Hematopoietic multipotent progenitor cell treated with erythropoietin and hydrocortisone succinate and interleukin-3 and kit ligand, for 6 days (in vitro differentiated cells): ENCODE measurements around the gene STRN4.

Source experiments
- DNase-seq: peaks from one replicate; pipeline ENCODE4 v3.0.0-alpha.2; 2015

STRN4 gene

DNA sequence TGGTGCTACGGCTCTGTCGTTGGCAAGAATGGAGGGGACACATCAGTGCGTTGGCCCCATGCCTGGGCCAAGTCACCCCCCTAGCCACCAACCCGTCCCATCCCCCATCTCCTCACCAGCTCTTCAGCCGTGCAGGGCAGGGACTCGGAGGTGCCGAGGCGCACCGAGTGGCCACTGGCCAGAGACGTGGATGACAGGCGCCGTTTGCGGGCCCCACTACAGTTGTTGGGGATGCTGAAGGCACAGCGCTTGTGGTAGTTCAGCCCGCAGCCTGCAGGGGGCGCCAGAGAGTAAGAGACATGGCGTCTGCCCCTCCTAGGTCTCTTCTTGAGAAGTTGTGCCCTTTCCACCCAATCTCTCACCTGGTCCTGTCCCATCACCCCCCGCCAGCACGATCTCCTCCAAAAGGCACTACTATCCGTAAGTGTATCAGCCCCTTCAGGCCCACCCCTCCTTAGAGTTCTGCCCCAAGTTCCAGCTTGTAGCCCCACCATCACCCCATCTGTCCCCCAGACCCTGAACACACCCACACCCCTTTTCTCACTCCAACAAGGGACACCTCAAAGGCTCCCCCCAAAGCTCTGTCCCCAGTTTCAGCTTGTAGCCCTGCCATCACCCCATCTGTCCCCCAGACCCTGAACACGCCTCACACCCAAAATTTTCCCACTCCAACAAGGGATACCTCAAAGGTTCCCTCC lies 41.7 kb downstream of the STRN4 start:
- DNase-seq, result peak; percentile 82

DNA sequence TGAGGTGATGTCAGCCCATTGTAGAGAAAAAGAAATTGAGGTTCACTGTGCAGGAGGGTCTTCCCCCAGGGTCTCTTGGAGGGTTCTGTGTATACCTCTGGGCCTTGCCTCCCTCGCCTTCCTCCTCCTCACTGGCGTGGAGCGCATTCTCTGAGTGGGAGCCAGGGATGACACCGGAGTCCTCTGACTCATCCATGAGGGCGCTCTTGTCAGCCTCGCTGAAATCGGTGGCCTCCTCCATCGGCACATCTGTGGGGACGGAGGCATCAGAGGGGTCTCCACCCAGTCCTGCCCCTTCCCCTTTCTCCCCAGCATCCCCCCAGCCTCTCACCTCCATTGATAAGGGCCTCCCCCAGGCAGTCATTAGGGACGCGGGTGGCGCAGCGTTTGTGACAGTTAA lies 45.5 kb downstream of the STRN4 start:
- no peak for DNase-seq

DNA sequence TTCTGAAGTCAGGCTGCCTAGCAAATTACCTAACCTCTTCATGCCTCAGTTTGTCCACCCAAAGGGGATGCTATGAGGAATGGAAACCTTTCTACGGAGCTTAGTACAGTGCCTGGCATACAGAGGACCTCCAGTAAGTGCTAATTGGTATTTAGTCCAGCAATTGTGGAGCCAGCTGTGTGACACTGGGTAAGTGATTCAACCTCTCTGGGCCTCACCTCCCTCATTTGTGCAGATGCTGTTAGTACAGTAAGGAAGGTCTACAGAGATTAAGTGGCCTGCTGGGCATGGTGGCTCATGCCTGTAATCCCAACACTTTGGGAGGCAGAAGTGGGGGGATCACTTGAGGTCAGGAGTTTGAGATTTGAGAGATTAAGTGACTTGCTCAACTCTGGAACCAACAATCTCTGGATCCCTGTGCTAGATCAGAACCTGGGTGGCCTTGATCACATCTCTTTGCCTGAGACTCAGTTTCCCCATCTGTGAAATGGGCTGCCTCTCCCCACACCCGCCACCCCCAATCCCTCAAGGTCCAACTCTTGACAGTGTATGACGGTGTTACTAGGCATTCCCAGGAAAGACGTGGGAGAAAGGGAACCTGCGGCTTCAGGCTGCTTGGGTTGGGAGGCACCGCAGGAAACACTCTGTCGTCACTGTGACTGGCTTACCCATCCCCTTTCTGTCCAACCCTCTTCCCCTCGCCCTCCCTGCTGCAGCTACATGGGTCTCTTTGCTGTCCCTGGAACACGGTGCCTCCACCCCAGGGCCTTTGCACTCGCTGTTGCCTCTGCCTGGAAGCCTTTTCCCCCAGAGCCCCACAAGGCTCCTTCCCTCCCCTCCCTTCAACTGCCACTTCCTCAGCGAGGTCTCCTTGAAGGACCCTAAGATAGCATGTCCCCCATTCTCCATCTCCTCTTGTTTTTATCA lies 47.6 kb downstream of the STRN4 start:
- no peak for DNase-seq

DNA sequence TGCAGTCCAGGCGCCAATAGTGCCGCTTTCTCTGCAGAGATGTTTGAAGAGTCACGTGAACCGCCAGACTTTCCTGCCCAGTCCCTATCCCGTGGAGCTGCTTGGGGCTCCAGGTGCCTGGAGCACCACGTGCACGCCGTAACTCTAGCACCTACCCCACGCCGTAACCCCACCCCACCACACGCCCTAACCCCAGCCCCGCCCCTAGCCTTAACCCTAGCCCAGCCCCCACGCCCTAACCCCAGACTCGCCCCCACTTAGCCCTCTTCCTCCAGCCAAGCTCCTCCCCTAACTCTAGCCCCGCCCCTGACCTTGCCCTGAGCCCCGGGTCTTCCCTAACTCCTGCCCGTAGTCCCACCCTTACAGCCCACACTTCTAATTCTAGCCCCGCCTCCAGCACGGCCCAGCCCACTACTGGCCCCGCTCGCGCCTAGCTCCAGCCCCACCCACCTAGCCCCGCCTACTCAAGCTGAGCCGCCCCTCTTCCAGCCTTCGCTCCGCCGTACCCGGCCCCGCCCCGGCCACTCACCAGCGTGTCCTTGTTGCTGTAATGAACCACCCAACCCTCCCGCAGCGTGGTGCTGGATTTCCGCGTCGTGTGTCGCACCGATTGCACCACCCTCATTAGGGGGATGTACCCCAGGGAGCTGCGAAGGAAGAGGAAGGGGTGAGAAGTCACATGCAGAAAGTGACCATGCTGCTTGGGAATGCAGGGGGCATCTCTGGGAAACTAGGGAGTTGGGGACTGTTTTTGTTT lies 48.9 kb downstream of the STRN4 start:
- peak; percentile 73 for DNase-seq

DNA sequence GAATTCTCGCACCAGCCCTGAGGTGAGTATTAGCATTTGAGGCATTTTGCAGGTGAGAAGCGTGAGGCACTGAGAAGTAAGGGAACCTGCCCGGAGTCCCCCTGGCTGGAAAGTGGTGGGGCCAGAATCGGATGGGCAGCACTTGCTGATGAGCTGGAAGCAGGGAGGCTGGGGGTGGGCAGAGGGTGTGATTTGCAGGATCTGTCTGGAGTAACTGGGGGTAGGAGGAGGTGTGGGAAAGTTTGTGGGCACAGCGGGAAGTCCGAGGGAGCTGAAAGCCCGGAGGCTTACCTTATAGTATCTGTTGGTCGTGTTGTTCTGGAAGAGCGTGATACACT lies 49.4 kb downstream of the STRN4 start:
- DNase-seq, result no peak

DNA sequence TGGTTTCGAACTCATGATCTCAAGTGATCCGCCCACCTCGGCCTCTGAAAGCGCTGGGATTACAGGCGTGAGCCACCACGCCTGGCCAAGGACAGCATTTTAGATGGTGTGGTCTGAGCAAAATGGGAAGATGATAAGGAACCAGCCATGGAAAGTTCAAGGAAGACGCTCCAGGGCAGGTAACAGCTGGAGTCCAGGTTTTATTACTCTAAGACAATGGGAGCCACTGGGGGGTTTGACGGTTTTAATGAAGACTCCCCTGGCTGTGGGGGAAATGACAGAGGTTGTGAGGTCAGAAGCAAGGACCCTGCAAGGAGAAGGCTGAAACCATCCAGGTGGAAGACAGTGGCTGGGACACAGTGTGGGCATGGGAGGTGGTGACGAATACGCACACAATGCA lies 50.2 kb downstream of the STRN4 start:
- DNase-seq, result no peak

DNA sequence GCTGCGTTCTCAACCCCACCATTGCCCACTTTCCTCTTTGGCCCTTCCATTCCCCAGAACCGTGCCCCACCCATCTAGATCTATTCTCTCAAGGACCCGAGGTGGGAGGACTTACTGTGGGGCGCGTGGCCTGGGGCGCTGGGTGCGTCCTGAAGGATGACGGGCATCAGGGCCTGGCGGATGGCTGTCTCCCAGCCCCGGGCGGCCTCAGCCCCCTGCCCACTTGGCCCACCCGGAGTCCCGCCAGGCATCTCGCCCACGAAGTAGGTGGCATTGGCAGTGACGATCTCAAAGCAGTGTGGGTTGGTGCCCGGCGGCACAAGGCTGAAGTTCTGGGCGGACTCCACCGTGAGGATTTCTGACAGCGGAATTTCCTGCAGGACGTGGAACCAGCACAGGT lies 52.5 kb downstream of the STRN4 start:
- no peak for DNase-seq

DNA sequence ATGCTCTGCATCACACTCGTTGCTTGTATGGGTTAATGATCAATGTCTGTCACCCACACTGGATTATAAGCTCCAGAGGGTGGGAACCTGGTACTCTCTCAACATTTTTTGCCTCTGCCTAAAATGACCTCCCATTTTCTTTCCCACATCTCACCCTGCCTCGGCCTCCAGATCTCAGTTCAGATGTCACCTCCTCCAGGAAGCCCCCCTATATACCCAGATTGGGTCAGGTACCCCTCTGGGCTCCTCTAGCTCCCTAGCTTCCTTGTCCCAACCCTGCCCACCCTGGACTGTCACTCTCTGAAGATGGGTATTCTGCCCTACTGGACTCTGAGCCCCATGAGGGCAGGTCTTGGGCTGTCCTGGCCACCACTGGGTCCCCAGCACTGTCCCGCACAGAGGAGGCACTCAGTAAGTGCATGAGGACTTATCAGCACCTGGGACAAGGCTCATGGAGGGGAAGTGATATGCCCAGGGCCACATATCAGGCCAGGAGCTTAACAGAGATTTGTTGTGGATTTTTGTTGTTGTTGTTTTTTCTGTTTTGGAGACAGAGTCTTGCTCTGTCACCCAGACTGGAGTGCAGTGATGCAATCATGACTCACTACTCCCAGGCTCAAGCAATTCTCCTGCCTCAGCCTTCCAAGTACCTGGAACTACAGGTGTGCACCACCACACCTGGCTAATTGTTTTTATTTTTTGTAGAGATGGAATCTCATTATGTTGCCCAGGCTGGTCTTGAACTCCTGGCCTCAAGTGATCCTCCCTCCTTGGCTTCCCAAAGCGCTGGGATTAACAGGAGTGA lies 53.1 kb downstream of the STRN4 start:
- DNase-seq, result no peak

DNA sequence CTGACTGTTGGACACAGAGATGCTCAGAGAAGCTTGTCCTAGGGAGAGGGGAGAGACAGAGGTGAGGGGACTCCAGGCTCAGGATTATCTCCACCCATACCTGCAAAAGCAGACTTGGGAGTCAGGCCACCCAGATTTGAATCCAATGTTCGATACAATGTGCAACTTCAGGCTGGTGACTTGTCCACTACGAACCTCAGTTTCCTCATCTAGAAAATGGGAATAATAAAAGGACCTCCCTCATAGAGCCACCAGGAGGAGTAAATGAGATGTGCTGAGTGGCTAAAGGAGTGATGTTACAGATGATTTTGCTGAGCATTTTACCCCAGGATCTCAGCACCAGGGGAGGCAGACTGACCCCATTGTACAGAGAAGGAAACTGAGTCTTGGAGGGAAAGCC lies 54.3 kb downstream of the STRN4 start:
- no peak for DNase-seq

DNA sequence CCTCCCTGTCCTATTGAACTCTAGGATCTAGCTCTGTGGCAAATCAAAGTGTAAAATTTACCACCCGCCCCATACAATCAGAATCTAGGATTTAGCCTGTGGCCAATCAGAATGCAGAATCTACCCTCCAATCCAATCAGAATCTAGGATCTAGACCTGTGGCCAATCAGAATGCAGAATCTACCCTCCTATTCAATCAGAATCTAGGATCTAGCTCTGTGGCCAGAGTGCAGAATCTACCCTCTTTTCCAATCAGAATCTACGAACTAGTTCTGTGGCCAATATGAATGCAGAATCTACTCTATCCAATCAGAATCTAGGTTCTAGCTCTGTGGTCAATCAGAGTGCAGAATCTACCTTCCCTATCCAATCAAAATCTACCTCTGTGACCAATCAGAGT lies 55.1 kb downstream of the STRN4 start:
- no peak for DNase-seq

DNA sequence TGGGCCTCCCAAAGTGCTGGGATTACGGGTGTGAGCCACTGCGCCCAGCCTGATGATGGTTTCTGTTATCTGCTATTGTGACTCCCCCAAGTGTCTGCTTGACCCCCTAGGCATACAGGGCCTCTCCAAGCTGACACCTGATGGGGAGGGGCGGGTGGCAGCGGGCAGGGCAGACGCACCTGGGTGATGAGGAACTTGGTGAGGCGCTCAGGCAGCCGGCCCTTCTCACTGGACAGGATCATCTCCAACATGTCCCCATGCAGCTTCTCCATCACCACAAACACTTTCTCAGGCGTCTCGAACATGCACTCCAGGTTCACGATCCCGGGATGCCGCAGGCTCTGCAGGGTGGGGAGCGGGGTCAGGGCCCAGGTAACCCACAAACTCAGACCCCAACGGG lies 56.9 kb downstream of the STRN4 start:
- no peak for DNase-seq

DNA sequence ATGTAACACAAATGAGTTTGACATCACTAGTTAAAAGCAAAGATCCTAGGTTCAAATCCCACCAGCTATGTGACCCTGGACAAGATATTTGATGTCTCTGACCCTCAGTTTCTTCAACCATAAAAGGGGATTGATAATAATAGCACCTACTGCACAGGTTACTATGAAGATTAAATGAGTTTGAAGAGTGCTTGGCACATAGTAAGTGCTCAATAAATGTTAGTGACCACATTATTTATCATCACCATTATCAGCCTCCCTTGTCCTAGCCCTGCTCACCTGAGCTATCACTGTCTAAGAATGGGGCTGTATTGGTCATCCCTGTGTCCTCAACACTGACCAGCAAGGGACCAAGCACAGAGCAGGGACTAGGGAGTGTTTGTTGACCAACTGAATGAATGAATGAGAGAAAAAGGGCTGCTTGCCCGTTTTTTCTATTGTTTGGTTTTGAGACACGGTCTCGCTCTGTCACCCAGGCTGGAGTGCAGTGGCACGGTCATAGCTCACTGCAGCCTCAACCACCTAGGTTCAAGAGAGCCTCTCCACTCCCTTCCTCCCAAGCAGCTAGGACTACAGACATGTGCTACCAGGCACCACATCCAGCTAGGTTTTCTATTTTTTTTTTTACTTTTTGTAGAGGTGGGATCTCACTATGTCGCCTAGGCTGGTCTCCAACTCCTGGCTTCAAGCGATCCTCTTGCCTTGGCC lies 58.7 kb downstream of the STRN4 start:
- no peak for DNase-seq

DNA sequence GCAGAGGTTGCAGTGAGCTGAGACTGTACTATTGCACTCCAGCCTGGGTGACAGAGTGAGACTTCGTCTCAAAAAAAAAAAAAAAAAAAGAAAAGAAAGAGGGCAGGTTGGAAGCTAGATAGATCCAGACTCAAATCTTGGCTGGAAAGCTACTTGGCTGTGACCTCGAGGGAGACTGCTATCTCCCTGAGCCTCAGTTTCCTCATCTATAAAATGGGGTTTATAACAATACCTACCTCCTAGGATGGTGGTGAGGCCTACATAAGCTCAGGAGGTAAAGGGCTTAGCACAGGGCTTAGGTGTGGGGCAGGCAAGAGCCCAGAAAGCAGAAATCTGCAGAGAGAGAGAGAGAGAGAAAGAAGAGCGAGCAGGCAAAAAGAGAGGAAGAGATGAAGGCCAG lies 61.1 kb downstream of the STRN4 start:
- DNase-seq, result no peak

DNA sequence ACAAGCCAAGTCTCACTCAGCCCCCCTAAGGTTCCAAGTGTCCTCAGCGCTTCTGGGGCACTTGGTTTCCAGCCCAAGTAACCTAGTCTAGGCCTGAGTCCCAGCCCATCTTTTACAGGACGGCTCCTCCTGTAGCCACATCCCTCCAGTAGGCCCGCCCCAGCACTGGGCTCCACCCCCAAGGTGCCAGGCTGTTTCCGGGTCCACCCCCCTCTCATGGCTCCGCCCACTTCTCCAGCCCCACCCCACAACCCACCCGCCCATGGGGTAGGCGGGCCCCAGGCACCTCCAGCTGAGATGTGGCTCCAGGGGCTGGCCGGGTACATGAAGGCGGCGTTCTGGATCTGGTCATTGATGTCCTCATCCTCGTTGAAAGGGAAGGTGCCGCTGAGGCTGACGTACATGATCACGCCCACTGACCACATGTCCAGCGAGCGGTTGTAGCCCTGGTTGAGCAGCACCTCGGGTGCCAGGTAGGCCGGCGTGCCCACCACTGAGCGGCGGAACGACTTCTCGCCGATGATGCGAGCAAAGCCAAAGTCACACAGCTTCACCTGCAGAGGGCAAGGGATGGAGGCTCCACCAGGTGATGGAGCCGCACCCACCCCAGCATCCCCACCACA lies 68.0 kb downstream of the STRN4 start:
- DNase-seq, result peak; percentile 83

DNA sequence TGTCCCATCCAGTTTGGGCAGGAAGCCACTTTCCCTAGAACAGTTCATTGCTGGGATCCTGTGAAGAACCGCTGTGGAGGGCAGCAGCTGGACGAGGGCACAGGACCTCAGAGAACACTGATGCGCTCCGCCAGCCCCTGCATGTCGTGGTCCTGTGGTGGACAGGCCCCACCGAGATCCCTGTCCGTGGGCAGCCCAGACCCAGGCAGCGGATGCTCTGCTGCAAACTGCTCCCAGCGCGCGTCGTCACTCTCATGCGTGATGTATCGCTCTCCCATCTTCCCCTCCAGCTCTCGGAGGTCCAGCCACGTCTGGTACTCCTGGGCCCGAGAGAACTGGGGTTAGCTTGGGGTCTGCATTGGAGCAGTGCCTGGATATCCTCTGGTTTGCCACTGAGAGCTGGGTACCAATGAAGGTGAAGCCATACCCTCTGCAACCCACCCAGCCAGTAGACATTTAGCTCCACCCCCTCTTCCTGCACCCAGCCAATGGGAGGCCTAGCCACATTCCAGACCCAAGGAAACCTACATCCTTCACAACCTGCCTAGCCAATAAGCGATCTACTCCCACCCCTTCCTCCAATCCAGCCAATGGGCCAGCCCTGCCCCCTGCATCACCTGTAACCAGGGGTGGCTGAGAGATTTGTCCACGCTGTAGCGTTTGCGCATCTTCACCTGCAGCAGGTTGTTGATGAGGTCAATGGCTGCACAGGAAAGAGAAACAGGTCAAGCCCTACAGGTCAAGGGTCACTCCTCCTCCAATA lies 71.7 kb downstream of the STRN4 start:
- DNase-seq, result no peak

DNA sequence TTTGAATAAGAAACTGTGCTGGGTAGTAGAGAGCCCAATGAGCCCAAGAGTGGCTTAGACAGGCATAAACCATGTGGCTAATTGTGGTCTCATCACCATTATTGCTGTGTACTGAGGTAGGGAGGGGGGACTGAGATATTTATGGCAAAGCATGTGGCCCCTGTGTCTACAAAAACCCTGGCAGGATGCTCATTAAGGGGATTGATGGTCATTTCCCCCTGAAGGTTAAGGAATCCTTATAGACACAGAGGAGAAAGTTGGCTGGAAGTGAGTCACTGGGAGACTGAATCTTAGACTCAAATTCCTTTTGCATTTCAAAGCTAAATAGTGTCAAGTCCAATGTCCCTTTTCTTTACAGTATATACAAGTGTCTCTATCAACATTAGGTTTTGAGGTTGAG lies 75.4 kb downstream of the STRN4 start:
- DNase-seq, result no peak
